T47D (cell line): Measurements from ENCODE around the gene ZNF24.

Experiments
- DNase-seq, 2 experiments: peaks; one replicate each; pipeline versions ENCODE4 v3.0.0 to v3.0.0-alpha.2; 2011 to 2012; ENCODE audit warnings: low read depth in 1 of 2, low spot score in 1 of 2
- JUND ChIP-seq: IDR thresholded peaks from 2 replicates; pipeline ENCODE4 v1.6.1; 2012; ENCODE audit warnings: low read depth
- in situ Hi-C: cut with HindIII; loops from 2 replicates; pipeline ENCODE4 v1.10.0; 2016; ENCODE audit warnings: low sequenced_read_pairs, low pct_unique_long_range_greater_than_20kb

ZNF24 gene

DNA sequence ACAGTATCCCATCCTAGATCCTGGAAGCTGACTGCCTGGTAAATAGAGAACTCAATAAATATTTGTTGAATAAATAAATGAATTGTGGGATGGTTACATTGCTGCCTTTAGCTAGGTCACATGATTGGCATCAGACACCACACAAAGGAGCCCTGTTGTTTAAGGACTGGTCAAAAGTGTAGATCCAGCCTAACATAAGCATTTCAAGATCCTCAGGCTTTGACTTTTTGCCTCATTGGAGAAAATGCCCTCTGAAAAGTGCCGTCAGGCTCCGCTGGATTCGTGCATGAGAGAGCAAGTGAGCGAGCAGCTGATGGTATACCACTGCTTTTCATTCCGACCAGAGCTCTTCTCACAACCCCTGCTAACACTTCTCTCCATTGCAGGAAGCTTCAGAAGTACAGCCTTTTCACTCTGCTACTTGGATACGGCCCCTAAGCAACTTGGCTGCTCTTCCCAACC is 1.3 kb upstream of the ZNF24 start:
- peak; percentile 81 for TF ChIP-seq JUND
- DNase-seq: peak; percentile 46 to 96
- in situ Hi-C loops: no loop called here

DNA sequence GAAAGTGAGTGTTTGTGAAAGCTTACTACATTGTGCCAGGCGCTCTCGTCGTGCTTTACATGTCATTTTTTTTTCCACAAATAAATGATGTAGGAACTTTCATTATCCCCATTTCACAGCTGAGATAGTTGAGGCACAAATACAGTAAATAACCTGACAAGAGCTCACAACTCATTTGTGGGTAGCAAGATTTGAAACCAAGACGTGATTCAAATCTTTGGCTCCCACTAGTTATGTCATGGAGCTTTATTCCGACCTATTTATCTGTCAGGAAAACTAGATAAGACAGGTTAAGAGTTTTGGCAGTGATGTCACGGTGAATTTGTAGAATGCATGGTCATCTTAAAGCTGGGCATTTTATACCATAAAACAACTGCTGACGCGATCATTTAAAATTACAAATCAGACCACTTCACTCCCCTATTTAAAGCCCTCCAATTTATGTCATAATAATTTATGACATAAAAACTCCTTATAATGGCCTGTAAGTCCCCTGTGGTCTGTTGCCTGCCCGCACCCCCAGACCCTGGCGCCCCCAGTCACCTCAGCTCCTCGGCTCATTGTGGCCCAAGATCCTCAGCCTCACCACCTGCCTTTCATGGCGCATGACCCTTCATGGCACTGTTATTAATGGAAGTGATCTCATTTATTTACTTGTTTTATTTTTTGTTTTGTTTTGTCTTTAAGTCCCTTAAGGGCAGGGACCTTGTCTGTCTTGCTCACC is 678 bp upstream of the ZNF24 start:
- peak in 1 of 2 experiments; percentile 40 for DNase-seq
- TF ChIP-seq JUND: no peak
- in situ Hi-C loops: no loop called here

DNA sequence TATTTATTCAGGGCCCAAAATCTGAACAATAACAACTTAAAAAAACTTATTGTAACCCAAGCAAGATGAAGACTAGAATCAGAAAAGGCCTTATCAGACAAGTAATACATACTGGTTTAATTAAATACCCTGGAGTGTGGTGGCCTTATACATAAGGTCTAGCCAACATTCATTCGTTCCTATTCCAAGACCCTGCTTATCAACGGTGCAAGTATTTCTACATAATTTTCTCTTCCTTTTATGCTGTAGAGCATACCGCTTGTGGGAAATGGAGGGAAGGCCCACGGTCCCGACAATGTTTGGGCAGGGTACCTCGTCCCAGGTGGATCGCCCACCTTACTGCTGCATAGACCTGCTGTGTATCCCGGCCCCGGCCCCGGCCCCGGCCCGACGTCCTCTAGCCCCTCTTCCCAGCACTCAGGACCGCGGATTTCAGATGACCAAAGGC is 708 bp downstream of the ZNF24 start:
- TF ChIP-seq JUND: no peak
- DNase-seq: no peak
- in situ Hi-C loops: no loop called here

DNA sequence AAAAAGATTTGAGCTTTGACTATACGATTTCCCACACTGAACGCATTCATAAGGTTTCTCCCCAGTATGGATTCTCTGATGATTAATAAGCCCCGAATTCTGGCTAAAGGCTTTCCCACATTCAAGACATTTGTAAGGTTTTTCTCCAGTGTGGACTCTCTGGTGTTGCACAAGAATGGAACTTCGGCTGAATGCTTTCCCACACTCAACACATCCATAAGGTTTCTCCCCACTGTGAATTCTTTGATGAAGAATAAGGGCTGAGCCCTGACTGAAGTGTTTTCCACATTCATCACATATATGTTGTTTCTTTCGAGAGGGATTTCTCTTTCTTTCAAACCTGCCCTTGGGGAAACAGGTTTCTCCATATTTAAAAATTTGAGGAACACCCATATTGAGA is 6.9 kb downstream of the ZNF24 start:
- no peak for DNase-seq
- in situ Hi-C loops: no loop called here
- no peak for TF ChIP-seq JUND

DNA sequence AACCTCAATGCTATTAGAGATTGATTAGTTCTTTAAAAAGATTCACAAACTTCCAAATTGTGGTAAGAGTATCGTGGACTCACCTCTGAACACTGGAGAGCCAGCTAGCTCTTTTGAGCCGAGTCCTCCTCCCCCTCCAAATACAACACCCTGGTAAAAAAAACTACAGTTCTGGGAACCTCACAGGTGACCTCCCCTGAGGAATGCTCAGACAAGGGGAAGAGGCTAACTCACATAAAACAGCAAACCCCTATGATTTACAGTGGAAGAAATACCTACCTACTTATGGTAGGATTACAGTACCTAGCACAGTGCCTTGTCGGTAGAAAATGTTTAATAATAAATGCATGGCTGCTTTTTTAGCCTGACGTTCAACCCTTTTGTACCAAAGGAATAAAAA is 8.4 kb downstream of the ZNF24 start:
- DNase-seq: no peak
- in situ Hi-C loops: no loop called here
- TF ChIP-seq JUND: no peak

DNA sequence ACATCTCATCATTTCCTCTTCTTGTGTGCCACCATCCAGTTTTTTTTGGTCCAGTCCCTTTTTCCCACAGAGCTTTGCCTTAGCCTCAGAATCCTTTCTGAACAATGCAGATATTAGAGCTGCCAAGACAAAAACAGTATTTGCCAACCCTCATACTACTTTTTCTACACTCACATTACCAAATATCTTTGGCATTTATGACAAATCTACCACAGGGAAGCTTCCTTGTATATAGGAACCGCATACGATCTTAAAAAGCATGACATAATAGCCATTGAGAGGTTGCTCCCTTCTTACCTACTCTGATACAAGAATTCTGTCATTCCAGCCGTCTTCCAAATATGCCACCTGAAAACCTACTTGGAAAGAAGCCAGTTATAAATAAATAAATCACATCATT is 9.4 kb downstream of the ZNF24 start:
- DNase-seq: no peak
- in situ Hi-C loops: no loop called here
- no peak for TF ChIP-seq JUND

DNA sequence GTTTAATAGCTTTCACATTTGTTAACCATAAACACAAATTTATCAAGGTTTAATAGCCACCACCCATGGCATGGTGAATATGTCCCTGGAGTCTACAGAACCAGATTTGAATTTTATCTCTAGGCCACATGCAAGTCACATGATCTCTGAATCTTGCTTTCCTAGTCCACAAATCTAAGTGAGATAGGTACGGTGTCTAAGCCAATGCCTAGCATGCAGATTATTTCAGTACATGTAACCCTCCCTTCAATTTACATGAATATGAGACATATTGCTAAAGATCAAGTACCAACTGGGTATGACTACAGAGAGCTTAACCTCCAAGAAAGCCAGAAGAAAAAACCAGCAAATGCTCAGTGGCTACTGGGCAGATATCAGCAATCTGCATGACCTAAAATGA is 10.0 kb downstream of the ZNF24 start:
- DNase-seq: no peak
- in situ Hi-C loops: no loop called here
- no peak for TF ChIP-seq JUND

DNA sequence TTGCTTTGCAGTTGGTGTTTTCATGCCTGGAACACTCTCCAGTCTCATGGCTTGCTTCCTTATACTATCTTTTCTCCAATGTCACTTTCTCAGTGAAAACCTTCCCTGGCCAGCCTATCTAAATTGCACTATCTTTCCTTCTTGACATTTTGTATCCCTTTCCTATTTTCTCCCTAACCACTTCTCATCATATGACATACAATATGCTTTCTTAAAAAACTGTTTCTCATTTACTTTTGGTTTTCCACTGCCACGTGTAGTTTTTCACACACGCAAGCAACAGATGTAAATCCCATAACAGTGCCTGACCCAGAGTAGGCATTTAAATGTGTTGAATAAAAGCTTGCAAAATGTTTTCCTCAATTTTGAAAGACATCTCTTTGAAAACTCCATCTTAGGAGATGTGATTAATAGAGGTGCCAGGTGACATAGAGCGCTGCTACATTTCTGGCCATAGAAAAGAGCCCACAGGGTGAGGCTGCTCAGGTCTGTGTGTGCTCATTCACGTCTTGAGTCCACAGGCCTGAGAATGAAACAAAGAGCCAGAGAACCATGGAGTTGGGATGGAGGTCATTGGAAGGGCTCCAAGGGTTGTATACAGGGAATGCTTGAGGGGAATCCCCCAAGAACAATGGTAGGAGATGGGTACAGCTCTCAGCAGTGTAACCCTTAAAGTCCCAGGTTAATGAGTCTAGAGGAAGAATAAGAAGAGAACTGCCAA is 12.7 kb downstream of the ZNF24 start:
- in situ Hi-C loops: no loop called here
- TF ChIP-seq JUND: no peak
- no peak for DNase-seq

DNA sequence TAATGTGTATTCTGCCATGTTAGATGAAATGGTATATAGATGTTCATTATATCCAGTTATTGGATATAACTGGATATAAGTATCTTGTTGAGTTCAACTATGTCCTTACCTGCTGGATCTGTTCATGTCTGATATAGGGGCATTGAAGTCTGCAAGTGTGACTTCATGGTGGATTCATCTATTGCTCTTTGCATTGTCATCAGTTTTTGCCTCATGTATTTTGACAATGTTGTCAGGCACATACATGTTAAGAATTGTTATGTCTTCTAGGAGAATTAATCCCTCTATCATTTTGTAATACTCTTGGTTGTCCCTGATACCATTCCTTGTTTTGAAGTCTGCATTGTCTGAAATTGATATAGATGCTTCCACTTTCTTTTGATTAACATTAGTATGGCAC is 15.4 kb downstream of the ZNF24 start:
- TF ChIP-seq JUND: no peak
- in situ Hi-C loops: no loop called here
- DNase-seq: no peak

DNA sequence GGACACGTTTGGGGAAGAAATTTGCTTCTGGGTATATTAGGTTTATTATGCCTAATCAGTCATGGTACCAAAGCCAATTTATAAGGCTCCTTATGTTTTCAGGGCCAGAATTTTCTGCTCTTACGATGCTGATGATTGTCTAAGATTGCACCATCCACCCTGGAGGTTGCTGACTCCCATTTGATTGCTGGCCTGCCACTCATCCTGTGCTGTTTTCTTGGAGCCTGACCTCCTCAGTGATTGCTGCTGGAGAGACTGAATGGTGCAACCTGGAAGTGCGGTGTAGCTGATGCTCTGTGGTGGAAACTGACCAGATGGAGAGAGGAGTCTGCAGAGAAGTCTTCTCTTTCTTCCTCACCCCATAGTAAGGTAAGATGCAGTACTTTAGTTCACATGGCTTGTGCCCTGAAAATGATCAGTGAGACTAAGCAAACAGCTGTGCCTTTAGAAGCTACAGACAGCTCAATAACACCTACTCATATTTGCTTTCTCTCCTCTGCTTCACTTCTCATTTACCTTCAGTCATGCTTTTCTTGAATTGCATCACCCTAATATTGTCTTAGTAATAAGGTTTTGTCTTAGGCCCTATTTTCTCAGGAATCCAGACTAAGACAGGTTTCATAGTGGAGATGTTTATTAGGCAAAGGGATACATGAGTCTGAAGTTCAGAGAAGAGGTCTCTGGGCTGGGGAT is 17.4 kb downstream of the ZNF24 start:
- DNase-seq: no peak
- TF ChIP-seq JUND: no peak
- in situ Hi-C loops: no loop called here

DNA sequence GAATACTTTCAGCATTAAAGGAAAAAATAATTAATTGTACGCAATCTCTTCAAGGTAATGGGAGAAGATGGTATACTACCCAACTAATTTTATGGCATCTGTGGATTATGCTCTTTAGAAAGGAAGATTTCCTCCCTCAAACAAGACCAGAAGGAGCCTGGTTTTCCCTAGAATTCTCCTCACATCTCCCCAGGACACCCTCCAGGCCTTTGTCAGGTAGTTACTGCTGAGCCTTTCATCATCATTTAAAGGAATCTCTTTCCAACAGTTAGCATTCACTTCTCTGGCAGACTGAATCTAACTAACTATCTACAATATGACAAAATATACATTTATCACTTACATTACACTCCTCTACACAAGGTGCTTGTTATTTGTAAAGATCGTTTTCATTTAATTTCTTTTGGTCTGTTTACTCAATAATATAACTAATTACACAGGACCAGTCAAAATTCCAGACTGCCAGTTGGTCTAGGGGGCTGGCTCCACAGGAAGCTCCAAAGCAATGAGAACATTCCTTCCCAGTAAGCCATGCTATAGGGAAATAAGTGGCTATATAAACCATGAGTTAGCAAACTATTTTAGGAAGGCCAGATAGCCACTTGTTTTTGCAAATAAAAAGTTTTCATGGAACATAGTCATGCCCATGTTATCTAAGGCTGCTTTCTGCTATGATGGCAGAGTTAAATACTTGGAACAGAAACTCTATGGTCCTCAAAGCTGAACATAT is 19.1 kb downstream of the ZNF24 start:
- in situ Hi-C loops: no loop called here
- DNase-seq: no peak
- no peak for TF ChIP-seq JUND

DNA sequence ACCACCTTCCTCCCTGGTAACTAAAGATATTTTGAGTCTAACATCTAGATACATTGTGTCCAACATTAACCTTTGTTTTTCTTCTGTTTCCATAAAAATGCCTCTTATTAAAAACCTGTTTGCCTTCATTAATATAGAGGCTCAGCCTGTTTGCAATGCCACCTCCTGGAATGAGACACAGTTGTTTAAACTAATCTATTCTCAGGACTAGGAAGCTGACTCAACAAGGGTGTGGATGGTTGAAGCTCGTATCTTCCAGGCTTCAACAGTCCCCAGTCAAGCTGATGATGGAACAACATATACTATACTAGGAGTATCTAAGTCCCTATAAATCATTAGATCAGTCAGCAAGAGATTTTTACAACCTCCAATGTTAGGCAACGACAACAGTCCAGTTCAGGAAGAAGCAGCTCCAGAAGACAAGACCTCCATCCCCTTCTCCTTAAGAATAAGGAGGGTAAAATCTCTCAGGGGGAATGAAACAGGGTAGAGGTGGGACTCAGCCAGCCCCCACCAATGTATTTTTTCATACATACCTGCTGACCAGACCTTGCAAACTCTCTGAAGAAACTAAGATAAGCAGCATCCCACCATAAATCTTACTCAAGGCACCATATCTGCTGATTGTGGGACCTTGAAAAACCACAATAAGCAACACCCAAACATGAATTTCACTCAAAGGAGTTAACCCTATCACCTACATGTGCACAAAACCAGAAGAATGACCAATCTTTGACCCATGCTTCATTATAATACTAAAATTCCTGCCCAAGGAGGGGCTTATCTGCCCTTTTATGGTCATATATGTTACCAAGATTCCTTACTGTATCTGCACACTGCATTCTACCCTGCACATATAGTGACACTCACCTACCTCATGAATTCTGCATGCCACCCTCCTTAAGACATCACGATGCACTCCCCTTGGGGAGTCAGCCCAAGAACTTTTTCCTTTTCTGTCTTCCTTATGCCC is 21.4 kb downstream of the ZNF24 start:
- in situ Hi-C loops: no loop called here
- TF ChIP-seq JUND: no peak
- no peak for DNase-seq
